Activated T-cell treated with anti-CD3 and anti-CD28 coated beads for 48 hours (primary cell): Measurements from ENCODE around the gene CCDC107.
A peak's percentile ranks its signal among the peaks of the same experiment; 100 is the strongest.
"Not testable (repeated sequence)": the region's sequence is repeated elsewhere in the genome, so short reads cannot be mapped to it uniquely, and the experiment has no call there.

Source experiments
- DNase-seq: peaks from one replicate; pipeline ENCODE4 v3.0.0-alpha.2; 2020; ENCODE audit warnings: low read depth

CCDC107 gene

DNA sequence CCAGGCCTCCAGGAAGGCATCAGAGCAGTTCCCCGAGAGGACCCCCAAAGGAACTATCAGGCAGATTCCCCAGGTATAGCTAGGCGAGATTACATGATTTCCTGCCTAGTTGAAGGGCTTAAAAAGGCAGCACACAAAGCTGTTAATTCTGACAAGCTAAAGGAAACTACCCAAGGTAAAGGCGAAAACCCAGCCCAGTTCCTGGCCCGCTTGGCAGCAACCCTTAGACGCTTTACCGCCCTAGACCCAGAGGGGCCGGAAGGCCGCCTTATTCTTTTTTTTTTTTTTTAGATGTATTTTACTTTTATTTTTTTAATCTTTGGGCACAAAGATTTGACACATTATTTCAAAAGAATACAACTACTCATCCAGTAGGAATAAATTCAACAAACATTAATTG lies 19.3 kb upstream of the CCDC107 start:
- not testable (repeated sequence) for DNase-seq

DNA sequence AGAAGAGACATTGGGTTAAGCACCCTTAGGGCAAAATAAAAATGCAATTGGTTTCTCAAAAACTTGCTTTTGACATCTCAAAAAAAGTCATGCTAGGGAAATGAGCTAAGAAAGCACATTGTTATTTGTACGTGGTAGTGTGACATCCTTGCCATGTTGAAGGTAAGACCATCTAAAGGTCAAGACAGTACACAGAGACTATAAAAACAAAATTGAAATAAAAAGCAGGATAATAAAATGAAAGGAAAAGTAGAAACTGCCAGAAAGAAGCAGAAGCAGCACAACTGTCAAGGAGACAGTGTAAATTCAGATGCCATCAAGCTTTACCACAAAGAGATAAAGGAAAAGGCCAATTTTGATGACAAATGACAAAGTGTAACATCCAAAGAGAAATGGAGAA lies 18.9 kb upstream of the CCDC107 start:
- not testable (repeated sequence) for DNase-seq

DNA sequence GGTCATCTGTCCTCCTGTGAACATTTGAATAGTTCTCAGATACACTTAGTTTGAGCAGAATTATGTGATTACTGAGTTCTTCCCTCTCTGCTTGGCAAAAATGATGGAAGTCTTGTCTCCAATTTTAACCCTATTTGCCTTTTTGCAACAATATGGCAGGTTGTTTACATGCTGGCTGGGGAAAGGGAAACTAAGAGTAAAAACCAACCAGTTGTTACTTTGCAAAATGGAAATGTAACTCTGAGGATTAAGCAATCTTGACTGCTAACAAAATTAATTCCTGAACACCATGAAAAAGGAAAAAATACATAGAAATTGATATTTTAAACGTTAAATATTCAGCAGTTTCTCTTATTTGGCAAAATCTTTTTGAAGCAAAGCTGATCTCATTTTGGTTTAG lies 18.5 kb upstream of the CCDC107 start:
- no peak for DNase-seq

DNA sequence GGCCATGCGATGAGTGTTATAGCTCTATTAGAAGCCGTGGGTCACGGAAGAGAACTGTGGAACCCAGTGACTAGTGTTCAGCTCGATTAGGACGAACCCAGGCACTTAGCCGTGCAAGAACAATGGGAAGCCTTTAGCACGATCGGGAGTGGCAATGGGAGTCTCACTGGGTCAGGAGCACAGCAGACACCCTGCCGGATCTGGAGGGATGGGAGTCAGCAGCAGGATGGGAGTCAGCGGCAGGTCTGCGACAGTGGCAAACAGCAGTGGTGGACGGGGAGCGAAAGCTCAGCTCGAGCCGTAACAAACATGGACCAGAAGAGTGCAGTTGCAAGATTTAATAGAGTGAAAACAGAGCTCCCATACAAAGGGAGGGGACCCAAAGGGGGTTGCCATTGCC lies 17.7 kb upstream of the CCDC107 start:
- not testable (repeated sequence) for DNase-seq

DNA sequence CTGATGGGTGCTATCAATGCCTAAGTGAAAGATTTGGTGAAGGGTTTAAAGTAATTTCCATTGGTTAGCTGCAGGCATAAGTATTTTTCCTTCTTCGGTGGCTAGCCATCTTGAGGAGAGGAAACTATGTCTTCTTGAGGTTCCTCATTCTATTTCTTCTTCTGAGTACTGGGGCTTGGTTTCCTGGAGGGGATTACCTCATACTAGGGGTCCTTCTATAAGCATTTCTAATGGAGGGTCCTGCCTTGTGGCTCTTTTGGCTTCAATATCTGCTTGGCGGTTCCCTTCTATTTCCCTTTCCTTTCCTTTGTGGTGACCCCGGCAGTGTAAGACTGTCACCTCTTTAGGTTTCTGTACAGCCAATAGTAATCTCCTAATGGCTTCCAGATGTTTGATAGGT lies 16.6 kb upstream of the CCDC107 start:
- DNase-seq: not testable (repeated sequence)

DNA sequence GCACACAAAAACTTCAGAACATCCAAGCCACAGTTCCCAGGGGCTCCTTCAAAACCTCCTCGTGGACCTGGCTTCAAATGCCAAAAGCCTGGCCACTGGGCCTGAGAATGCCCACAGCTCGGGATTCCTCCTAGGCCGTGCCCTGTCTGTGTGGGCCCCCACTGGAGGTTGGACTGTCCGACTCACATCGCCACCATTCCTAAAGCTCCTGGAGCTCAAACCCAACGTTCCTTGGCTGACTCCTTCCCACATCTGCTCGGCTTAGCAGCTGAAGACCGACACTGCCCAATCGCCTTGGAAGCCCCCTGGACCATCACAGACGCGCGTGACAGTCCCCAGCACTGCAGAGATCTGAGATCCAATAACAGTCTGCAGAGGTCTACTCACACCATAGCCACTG lies 15.0 kb upstream of the CCDC107 start:
- DNase-seq: no peak

DNA sequence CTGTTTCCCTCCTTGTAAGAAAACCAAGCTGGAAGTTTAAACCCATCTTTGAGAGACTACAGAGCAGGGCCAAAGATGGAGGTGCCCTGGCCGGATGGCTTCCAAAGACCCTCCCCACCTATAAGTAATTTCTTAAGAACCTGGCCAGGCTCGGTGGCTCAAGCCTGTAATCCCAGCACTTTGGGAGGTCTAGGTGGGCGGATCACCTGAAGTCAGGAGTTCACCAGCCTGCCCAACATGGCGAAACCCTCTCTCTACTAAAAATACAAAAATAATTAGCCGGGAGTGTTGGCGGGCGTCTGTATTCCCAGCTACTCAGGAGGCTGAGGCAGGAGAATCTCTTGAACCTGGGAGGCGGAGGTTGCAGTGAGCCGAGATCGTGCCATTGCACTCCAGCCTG lies 12.4 kb upstream of the CCDC107 start:
- not testable (repeated sequence) for DNase-seq

DNA sequence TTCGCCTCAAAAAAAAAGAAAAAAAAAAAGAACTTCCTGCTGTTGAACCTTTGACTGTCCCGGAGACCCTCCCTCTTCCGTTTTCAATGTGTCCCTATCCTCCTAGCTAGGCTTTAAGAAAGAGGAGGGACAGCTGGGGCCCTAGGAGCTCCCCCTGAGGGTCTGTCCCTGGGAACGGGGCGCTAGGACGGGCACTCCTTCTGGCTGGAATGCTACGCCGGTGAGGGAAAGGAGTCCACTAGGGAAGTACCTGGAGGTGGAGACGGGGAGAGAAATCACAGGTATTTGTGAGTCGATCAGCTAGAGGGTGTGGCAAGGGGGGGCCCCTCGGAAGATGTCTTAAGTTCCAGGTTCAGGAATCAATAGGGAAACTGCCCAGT lies 11.9 kb upstream of the CCDC107 start:
- no peak for DNase-seq

DNA sequence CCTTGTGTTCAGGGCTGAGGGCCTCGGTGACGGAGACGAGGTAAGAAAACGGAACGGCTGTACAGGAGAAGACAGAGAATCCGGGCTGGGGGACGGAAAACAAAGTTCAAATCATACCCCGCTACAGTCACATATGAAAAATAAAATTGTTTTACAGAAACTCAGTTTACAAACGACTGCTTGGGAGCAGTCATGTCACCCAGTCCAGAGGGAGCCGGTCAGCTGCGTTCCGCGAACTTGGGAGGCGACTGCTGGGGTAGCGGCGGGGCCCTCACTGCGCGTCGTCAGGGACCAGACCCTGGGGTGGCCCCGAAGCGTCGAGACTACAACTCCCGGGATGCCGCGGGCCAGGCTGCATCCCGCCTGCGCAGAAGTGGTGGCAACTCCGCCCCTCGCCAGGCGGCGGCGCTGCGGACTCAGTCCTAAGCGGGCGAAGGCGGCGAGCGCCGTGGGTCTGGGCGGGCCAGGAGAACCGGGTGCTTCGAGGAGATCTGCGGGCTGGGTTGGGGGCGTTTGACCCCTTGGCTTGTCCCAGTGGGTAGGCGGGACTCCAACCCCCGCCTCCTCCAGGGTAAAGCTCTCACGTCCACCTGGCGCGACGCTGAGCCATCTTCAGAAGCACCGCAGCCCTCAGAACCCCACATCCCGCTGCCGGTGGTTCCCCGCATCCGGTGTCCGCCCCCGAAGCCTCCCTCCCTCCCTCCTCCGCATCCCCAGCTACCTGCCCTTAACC lies 11.4 kb upstream of the CCDC107 start:
- peak; percentile 91 for DNase-seq

DNA sequence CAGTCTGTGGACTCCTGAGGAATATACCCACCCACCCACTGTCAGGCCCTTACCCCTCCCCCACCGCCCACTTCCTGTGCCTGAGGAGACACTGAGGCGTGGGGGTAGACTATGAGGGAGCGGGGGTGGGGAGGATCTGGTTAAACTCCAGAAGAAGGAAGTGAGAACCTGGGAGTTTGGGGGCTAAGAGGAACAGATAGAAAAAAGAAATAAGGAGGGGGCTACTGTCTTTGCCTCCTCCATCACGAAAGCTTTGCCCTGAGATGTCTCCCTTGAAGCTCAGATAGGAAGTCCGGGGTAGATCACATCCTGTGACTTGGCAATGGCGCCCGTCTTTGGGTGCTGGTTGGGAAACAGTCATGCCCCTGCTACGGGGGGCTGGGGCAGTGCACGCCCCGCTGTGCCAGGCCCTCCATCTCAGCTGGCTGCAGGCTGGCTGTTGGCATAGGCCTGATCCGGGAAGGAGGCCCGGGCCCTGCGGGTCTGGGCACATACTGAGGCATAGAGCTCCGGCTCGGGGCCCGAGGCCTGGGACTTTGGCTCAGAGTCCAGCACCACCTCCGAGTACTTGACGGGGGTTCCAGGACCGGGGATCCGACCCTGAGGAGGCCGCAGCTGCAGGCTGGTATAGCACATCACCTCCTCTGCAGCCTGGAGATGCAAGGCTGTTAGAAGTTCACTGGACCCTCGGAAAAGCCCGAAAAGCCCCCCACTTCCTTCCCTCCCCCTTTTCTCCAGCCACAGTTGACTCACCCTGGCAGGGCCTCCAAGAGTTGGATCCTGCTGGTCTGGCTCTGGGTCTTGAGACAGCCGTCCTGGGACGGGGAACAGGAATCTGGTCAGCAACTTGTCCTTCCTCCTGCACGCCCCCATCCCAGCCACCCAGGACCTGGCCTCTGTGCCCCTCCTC lies 8.4 kb upstream of the CCDC107 start:
- no peak for DNase-seq

DNA sequence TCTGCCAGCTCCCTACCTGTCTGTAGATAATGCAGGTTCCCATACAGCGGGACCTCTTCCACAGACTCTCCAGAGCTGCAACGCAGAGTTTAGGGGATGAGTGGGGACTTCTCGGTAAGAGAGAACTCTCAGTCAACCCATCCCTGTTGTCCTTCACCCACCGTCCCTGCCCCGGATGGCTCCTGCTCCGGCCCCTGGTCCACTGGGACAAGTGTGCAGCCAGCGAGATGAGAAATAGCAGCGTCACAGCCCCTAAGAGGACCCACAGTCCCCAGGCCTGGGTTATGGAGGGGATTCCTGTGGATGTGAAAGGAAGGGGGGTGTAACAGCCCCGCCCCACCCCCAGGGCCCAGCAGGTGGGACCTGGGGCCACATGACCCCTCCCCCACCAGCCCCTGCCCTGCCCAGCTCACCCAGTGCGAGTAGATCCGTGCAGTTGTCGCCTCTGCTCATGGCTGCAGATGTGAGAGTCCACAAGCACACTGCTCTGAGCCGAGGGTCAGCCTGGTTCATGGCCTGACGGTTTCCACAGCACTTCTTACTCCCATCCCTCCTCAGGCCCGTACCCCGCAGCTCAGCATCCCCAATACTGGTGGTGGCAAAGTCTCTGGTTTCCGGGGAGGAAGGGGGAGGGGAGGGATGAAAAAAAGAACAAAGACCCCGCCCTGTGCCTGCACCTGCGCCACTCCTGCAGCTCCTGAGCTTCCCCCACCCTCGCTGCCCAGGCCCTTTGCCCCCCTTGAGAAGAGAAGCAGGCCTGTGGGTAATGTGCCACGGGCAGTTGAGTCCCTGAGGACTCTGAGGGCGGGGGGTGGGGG lies 7.5 kb upstream of the CCDC107 start, which contains the start of gene SIT1:
TSS of gene SIT1 (minus strand) at position 591 of the 818 bp plus-strand sequence. CDS start at position 513, 78 bp downstream.
- DNase-seq: no peak

DNA sequence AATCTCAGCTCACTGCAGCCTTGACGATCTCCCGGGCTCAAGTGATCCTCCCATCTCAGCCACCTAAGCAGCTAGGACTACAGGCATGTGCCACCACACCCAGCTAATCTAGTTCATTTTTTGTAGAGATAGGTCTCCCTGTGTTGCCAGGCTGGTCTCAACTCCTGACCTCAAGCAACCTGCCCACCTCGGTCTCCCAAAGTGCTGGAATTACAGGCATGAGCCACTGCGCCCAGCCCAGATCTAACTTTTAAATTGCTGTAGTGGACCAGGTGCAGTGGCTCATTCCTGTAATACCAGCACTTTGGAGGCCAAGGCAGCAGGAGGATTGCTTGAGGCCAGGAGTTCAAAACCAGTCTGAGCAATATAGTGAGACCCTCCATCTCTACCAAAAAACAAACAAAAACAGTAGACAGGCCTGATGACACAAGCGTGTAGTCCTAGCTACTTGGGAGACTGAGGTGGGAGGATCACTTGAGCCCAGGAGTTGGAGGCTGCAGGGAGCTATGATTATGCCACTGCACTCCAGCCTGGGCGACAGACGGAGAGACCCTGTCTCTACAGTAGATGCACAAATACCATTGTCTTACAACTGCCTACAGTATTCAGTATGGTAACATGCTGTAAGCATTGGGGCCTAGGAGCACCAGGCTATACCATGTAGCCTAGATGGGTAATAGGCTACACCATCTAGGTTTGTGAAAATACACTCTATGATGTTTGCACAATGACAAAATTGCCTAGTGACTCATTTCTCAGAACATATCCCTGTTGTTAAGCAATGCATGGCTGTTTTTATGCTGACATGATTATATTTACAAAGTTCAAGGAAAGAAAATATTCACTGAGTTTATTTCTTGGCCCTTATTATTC lies 5.9 kb upstream of the CCDC107 start:
- DNase-seq: no peak

DNA sequence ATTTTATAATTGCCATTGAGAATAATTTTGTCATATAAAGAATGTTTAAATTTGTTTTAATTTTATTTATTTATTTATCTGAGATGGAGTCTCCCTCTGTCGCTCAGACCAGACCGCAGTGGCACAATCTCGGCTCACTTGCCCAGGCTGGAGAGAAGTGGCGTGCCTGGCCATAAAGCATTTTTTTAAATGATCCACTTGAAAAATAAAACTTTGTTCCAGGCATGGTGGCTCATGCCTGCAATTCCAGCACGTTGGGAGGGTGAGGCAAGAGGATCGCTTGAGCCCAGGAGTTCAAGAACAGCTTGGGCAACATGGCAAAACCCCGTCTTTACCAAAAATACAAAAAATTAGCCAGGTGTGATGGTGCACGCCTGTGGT lies 5.3 kb upstream of the CCDC107 start:
- no peak for DNase-seq

DNA sequence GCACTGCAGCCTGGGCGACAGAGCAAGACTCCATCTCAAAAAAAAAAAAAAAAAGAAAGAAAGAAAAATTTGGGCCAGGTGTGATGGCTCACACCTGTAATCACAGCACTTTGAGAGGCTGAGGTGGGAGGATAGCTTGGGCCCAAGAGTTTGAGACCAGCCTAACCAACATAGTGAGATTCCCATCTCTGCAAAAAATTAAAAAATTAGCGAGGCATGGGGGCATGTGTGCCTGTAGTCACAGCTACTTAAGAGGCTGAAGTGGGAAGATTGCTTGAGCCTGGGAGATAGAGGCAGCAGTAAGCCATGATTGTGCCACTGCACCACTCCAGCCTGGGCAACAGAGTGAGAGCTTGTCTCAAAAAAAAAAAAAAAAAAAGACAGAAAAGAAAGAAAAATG lies 4.5 kb upstream of the CCDC107 start:
- no peak for DNase-seq

DNA sequence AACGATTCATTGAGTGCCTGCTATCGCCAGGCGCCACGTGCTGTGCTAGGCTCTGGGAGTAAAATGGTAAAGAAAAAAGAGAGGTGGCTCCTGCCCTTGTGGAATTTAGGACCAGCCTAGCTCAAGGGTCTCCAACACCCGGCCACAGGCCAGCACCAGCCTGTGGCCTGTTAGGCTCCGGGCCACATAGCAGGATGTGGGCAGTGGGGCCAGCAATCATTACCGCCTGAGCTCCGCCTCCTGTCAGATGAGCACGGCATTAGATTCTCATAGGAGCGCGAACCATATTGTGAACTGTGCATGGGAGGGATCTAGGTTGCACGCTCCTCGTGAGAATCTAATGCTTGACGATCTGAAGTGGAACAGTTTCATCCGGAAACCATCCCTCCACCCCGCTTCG lies 1.7 kb upstream of the CCDC107 start:
- DNase-seq: no peak

DNA sequence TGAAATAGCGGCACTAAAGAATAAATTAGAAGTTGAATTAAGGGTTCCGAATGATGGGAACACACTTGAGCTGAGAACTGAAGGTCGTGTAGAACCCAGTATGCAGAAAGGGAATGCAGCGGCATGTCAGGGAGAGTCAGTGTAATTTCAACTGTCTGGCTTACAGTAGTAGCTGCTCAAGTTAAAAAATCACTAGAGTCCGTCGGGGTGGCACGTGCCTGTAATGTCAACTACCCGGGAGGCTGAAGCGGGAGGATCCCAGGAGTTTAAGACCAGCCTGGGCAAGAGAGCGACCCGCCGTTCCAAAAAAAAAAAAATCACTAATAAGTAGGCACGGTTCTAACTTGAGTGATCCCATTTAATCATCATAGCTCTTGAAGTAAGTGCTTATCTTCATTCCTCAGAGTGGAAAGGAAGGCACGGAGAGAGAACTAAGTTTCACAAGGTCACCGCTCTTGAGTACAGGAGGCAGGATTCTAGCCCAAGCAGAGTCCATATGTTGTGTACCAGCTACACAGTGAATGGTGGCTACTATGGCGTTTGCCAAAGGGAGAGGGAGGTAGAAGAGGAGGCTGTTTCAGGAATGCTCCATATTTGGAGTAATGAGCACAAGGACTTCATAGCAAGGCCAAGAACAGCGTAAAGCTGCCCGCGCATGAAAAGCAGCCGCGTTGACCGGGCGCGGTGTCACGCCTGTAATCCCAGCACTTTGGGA lies 1.1 kb upstream of the CCDC107 start:
- no peak for DNase-seq

DNA sequence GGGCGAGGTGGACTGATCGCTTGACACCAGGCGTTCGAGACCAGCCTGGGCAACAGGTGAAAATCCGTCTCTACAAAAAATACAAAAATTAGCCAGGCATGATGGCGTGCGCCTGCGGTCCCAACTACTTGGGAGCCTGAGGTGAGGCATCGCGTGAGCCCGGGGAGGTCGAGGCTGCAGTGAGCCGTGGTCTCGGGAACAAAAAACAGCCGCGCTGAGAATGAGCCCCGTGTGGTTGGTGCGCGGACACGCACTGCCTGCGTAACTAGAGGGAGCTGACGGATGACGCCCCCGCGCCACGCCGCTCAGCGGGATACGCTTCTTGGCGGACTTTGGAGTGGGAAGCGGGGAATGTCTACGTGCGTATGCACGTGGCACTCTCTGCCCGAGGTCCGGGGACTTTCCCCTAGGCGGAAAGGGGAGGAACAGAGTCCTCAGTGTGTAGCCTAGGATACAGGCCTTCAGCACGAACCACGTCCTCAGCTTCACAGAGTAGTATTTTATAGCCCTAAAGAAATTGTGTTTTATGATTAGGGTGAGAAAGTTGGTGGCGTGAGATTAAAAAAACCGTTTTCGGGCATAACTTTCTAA lies 451 bp upstream of the CCDC107 start, which contains the start of gene RMRP:
TSS of gene RMRP (minus strand) at position 474 of the 591 bp plus-strand sequence.
- peak; percentile 94 for DNase-seq

DNA sequence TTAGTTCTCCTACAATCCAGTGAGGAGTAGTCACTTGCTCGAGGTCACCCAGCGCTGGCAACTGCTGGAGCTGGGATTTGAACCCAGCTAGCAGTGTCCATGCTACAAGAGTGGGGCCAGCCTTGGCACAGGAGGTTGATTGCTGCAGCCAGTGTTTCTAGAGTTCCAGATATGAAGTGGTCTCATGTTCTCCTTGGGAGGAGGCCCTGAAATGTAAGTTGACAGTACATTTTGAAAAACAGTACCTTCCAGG lies 802 bp downstream of the CCDC107 start:
- no peak for DNase-seq

DNA sequence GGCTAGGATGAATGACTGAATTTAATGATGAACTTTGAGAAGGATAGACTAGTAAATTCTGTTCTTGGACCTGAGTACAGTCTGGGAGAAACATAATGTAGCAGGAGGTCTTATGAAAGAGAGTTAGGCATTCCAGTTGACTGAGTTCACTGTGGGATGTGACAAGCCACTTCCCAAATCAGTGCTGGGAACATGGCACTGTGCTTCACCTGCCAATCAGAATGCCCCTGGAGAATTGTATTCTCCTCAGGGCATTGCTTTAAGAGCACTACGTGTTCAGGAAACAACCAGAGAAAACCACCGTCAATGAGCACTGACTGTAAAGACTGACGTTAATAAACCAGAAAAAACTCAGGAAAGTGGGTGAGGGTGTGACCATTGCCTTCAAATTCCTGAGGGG lies 1.2 kb downstream of the CCDC107 start:
- DNase-seq: no peak

DNA sequence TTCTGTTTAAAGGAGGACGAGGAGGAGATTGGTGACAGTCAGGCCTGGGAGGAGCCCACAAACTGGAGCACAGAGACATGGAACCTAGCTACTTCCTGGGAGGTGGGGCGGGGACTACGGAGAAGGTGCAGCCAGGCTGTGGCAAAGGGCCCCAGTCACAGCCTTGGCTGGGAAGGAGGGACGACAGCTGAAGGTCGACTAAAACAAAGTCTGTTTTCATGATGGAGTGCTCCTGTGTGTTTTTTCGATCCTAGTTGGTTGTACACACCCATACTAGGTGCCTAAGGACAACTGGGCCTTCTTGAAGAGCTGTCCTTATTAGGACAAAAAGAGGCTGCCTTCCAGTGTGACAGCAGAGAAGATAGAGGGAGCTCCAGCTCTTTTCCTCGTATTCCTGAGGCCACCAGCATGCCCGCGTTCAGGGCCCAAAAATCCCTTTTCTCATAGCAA lies 2.9 kb downstream of the CCDC107 start:
- no peak for DNase-seq
